Glutamatergic neuron (in vitro differentiated cells): Measurements from ENCODE around the gene SCN8A. TPM values are rescaled to one million over a fixed set of nuclear protein-coding genes. Genes with fewer than 3 reads are reported as not detected.
"Not testable (repeated sequence)": the region's sequence is repeated elsewhere in the genome, so short reads cannot be mapped to it uniquely, and the experiment has no call there.

Experiments used
- DNase-seq: peaks from one replicate; pipeline ENCODE4 v3.0.0; 2022
- H3K27ac Mint-ChIP-seq: one replicate; pipeline ENCODE4 v1.8.0; 2020; ENCODE audit warnings: mild to moderate bottlenecking, mixed read lengths, inconsistent platforms; ENCODE audit not compliant: unreplicated experiment
- H3K27me3 Mint-ChIP-seq: one replicate; pipeline ENCODE4 v1.8.0; 2020; ENCODE audit warnings: mild to moderate bottlenecking, moderate library complexity, mixed read lengths, inconsistent platforms; ENCODE audit not compliant: unreplicated experiment
- H3K36me3 Mint-ChIP-seq: one replicate; pipeline ENCODE4 v1.8.0; 2020; ENCODE audit warnings: mild to moderate bottlenecking, mixed read lengths, inconsistent platforms; ENCODE audit not compliant: unreplicated experiment
- H3K4me1 Mint-ChIP-seq: one replicate; pipeline ENCODE4 v1.8.0; 2020; ENCODE audit warnings: mild to moderate bottlenecking, low read depth, mixed read lengths, inconsistent platforms; ENCODE audit not compliant: unreplicated experiment
- H3K4me3 Mint-ChIP-seq: one replicate; pipeline ENCODE4 v1.8.0; 2020; ENCODE audit warnings: mild to moderate bottlenecking, mixed read lengths, inconsistent platforms; ENCODE audit not compliant: unreplicated experiment
- H3K9me3 Mint-ChIP-seq: one replicate; pipeline ENCODE4 v1.8.0; 2020; ENCODE audit warnings: mild to moderate bottlenecking, moderate library complexity, mixed read lengths, inconsistent platforms; ENCODE audit not compliant: unreplicated experiment
- CTCF ChIP-seq: fragments of 200-600 bp; sonication (generic); IDR thresholded peaks from one replicate; pipeline ENCODE4 v1.5.0; 2021; ENCODE audit not compliant: partially characterized antibody, unreplicated experiment
- total RNA-seq: library from RNA; stranded (reverse); fragmentation: NEBNext Ultra II Directional; extraction: Animal tissue kit (Norgen Biotek cat#: 25700); gene quantifications from one replicate; pipeline ENCODE4 v1.2.1, GENCODE V29; 2021; ENCODE audit not compliant: unreplicated experiment

The SCN8A gene
- total RNA-seq, 1 donor from 2014 or later: 47.6 TPM

DNA sequence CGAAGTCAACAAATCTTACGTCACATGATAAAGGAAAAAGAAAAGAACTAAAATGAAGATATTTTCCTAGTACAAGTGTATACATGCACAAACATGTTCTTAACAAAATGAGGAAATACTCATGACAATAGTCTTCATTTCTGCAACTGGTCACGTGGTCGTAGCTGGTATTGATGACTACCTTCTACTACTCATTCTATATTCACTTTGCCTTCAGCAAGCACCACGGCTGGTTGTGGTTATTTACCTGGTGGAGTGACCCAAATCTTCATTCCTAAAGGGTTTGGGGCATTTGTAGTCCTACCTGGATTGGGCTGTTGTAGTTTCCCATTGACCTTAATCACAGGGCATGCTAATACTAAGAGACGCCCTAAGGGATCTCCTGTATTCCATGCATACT, 206.3 kb downstream of the SCN8A start:
- no peak for TF ChIP-seq CTCF
- H3K4me3 Mint-ChIP-seq: no peak overlapping the region
- no peaks in the 10 kb centered on the region for H3K27me3 Mint-ChIP-seq

DNA sequence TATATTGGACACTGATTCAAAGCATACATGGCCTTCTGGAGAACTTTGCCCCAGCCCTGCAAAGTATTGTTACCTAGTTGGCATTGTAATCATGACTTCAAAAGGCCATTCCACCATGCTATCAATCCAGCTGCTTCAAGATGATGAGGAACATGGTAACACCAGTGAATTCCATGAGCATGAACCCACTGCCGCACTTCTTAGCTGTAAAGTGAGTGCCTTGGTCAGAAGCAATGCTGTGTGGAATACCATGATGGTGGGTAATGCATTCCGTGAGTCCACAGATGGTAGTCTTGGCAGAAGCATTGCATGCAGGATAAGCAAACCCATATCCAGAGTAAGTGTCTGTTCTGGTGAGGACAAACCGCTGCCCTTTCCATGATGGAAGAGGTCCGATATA, 207.0 kb downstream of the SCN8A start:
- H3K9me3 Mint-ChIP-seq, H3K4me3 Mint-ChIP-seq, H3K27ac Mint-ChIP-seq, DNase-seq, H3K36me3 Mint-ChIP-seq, H3K27me3 Mint-ChIP-seq, H3K4me1 Mint-ChIP-seq: not testable (repeated sequence)

More for the DNA sequence above, 206.3 kb downstream of the SCN8A start:
- Mint-ChIP-seq H3K36me3 (peaks cover 13% of the 10 kb centered on the region), H3K27ac (no peak overlapping the region), H3K4me1 (no peaks in the 10 kb centered on the region), H3K9me3 (peaks cover 5% of the 10 kb centered on the region)
- no peak for DNase-seq

DNA sequence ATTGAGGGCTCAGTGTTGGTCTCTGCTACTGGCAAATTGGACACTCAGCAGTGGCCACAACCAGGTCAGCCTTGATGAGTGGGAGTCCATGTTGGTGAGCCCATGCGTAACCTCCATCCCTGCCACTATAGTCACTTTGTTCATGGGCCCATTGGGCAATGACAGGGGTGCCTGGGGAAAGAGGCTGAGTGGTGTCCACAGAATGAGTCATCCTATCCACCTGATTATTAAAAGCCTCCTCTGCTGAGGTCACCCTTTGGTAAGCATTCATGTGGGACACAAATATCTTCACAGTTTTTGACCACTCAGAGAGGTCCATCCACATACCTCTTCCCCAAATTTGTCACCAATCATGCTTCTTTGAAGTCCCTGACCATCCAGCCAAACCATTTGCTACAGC, 207.5 kb downstream of the SCN8A start:
- peaks cover 5% of the 10 kb centered on the region for H3K36me3 Mint-ChIP-seq
- H3K27me3 Mint-ChIP-seq: no peaks in the 10 kb centered on the region
- no peak overlapping the region for H3K27ac Mint-ChIP-seq
- no peak for DNase-seq
- no peaks in the 10 kb centered on the region for H3K4me1 Mint-ChIP-seq
- H3K4me3 Mint-ChIP-seq: no peak overlapping the region
- no peak for TF ChIP-seq CTCF
- peaks cover 3% of the 10 kb centered on the region for H3K9me3 Mint-ChIP-seq

DNA sequence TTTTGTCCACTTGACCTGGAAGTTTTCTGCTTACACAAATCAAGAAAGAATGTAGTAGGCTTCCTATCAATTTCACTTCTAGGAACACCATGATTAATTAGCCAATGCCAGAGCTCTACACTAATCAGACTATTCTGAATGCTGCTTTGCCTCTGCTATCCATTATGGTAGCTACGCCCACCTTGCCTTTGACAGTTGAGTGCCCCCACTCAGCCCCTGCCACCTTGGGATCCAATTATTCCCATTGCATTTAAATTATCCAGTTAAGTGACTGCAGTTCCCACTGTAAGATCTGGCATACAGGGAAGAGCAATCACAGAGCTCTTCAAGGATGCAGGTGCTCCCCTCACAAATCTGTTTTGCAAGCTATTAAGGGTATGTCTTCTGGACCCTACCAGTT, 210.0 kb downstream of the SCN8A start:
- Mint-ChIP-seq H3K4me3 (no peak overlapping the region), H3K4me1 (no peaks in the 10 kb centered on the region), H3K27me3 (no peaks in the 10 kb centered on the region), H3K9me3 (peaks cover 3% of the 10 kb centered on the region), H3K36me3 (peaks cover 5% of the 10 kb centered on the region), H3K27ac (no peak overlapping the region)
- TF ChIP-seq CTCF: no peak
- DNase-seq: no peak

DNA sequence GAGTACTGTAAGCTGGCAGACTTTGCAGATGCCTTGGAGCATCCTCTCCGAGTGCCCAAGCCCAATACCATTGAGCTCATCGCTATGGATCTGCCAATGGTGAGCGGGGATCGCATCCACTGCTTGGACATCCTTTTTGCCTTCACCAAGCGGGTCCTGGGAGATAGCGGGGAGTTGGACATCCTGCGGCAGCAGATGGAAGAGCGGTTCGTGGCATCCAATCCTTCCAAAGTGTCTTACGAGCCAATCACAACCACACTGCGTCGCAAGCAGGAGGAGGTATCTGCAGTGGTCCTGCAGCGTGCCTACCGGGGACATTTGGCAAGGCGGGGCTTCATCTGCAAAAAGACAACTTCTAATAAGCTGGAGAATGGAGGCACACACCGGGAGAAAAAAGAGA, 215.9 kb downstream of the SCN8A start:
- no peak overlapping the region for H3K4me3 Mint-ChIP-seq
- H3K9me3 Mint-ChIP-seq: peaks cover 11% of the 10 kb centered on the region
- no peak for DNase-seq
- H3K27me3 Mint-ChIP-seq: no peaks in the 10 kb centered on the region
- no peak overlapping the region for H3K27ac Mint-ChIP-seq
- no peaks in the 10 kb centered on the region for H3K36me3 Mint-ChIP-seq
- TF ChIP-seq CTCF: no peak
- H3K4me1 Mint-ChIP-seq: no peaks in the 10 kb centered on the region

- Mint-ChIP-seq H3K36me3 (no peaks in the 10 kb centered on the region), H3K27ac (no peak overlapping the region), H3K4me3 (no peak overlapping the region), H3K9me3 (peaks cover 16% of the 10 kb centered on the region), H3K27me3 (peaks cover 8% of the 10 kb centered on the region), H3K4me1 (peaks cover 5% of the 10 kb centered on the region)
- no peak for DNase-seq
- TF ChIP-seq CTCF: no peak
Measured at GRCh38 chr12:51809193-51809592, 218.2 kb downstream of the SCN8A start.
